GM18909 (cell line): ENCODE data around the gene GPR176.

Experiments used
- ATAC-seq: cut with Tn5 transposase; IDR thresholded peaks from one replicate; pipeline ENCODE4 v1.9.1; 2021; ENCODE audit warnings: mild to moderate bottlenecking; ENCODE audit not compliant: unreplicated experiment, poor library complexity

The GPR176 gene

DNA sequence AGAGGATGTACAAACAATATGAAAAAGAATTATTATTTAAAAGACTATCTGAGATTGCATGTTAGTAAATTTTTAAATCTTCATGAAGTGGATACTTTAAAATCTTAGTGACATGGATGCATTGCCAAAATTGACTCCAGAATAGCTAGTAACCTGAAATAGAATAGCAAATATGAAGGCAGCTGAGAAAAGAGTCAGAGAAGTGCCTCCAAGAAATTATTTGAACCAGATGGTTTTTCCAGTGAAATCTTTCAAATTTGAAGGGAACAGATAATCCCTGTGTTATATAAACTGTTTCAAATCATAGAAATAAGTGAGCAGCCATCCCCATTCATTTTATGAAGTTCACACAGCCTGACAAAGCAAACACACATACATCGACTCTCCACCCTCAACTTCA is 167.1 kb downstream of the GPR176 start:
- no peak for ATAC-seq

- ATAC-seq: no peak
These were observed 167.8 kb downstream of the GPR176 start for GRCh38 chr15:39752246-39752645.
